ENCODE data around the gene AP1S3. TPM values are rescaled to one million over a fixed set of nuclear protein-coding genes. Genes with fewer than 3 reads are reported as not detected.
"Not testable (repeated sequence)": the region's sequence is repeated elsewhere in the genome, so short reads cannot be mapped to it uniquely, and the experiment has no call there.

The AP1S3 gene
- total and polyA plus RNA-seq, 4 donors = 4.6 to 14.2 (median 6.5) TPM

GRCh38 chr2:223877721-223878410 is 40.5 kb upstream of the AP1S3 start:
- 60 to 77% methylated on average over 6 of the region's 6 CpGs for WGBS, 2 donors
- Histone ChIP-seq H3K27me3 (ENCODE audit: control insufficient read depth in 3 of 3, insufficient read depth in 3 of 3, low read length in 2 of 3) (no peaks in the 10 kb centered on the region), H3K9me3 (ENCODE audit: control insufficient read depth in 4 of 4, insufficient read depth in 3 of 4, low read length in 3 of 4) (peaks cover 0 to 2% (median 0%) of the 10 kb centered on the region in 4 donors), H3K36me3 (ENCODE audit: control insufficient read depth in 4 of 4, insufficient read depth in 4 of 4, low read length in 4 of 4) (peaks cover 28 to 57% (median 40%) of the 10 kb centered on the region in 4 donors), H3K9ac (ENCODE audit: insufficient read depth in 1 of 2, low read length in 2 of 2) (no peak overlapping the region), H3K4me3 (no peak overlapping the region), H3K27ac (ENCODE audit: low read depth in 1 of 2, low read length in 1 of 2) (no peak overlapping the region), H3K4me1 (ENCODE audit: control insufficient read depth in 5 of 5, insufficient read depth in 5 of 5, low read length in 5 of 5) (no peaks in the 10 kb centered on the region)
- DNase-seq = peak in 2 of 3 donors; percentile 9 to 50
- TF ChIP-seq CTCF (IDR thresholded peaks at IDR 0.05; ENCODE audit: control extremely low read depth, extremely low read depth) = no peak
- no peak for ATAC-seq (ENCODE audit: insufficient read depth, low FRiP score)

GRCh38 chr2:223873672-223874071 is 36.3 kb upstream of the AP1S3 start:
- H3K27ac ChIP-seq (ENCODE audit: low read depth in 1 of 2, low read length in 1 of 2) = no peak overlapping the region
- DNase-seq = no peak
- H3K4me3 ChIP-seq = no peak overlapping the region
- peaks cover 20 to 36% (median 30%) of the 10 kb centered on the region in 4 donors for H3K36me3 ChIP-seq (ENCODE audit: control insufficient read depth in 4 of 4, insufficient read depth in 4 of 4, low read length in 4 of 4)
- 98% methylated on average over 3 of the region's 3 CpGs for WGBS, 2 donors
- peaks cover 0 to 4% (median 0%) of the 10 kb centered on the region in 4 donors for H3K9me3 ChIP-seq (ENCODE audit: control insufficient read depth in 4 of 4, insufficient read depth in 3 of 4, low read length in 3 of 4)
- no peak for TF ChIP-seq CTCF (IDR thresholded peaks at IDR 0.05; ENCODE audit: control extremely low read depth, extremely low read depth)
- H3K27me3 ChIP-seq (ENCODE audit: control insufficient read depth in 3 of 3, insufficient read depth in 3 of 3, low read length in 2 of 3) = no peaks in the 10 kb centered on the region
- no peak for ATAC-seq (ENCODE audit: insufficient read depth, low FRiP score)
- H3K9ac ChIP-seq (ENCODE audit: insufficient read depth in 1 of 2, low read length in 2 of 2) = no peak overlapping the region
- H3K4me1 ChIP-seq (ENCODE audit: control insufficient read depth in 5 of 5, insufficient read depth in 5 of 5, low read length in 5 of 5) = peaks cover 0 to 3% (median 0%) of the 10 kb centered on the region in 5 donors

- H3K9me3 ChIP-seq (ENCODE audit: control insufficient read depth in 4 of 4, insufficient read depth in 3 of 4, low read length in 3 of 4); H3K4me3 ChIP-seq; H3K9ac ChIP-seq (ENCODE audit: insufficient read depth in 1 of 2, low read length in 2 of 2); H3K4me1 ChIP-seq (ENCODE audit: control insufficient read depth in 5 of 5, insufficient read depth in 5 of 5, low read length in 5 of 5); ATAC-seq (ENCODE audit: insufficient read depth, low FRiP score); DNase-seq; H3K27ac ChIP-seq (ENCODE audit: low read depth in 1 of 2, low read length in 1 of 2); H3K27me3 ChIP-seq (ENCODE audit: control insufficient read depth in 3 of 3, insufficient read depth in 3 of 3, low read length in 2 of 3): not testable (repeated sequence)
- WGBS, 2 donors = 90 to 91% methylated on average over 2 of the region's 2 CpGs
- H3K36me3 ChIP-seq (ENCODE audit: control insufficient read depth in 4 of 4, insufficient read depth in 4 of 4, low read length in 4 of 4) = peaks cover 16 to 27% (median 21%) of the 10 kb centered on the region in 4 donors
Observed at GRCh38 chr2:223872772-223873171, 35.4 kb upstream of the AP1S3 start.

- H3K27me3 ChIP-seq (ENCODE audit: control insufficient read depth in 3 of 3, insufficient read depth in 3 of 3, low read length in 2 of 3); H3K9ac ChIP-seq (ENCODE audit: insufficient read depth in 1 of 2, low read length in 2 of 2); ATAC-seq (ENCODE audit: insufficient read depth, low FRiP score); H3K4me1 ChIP-seq (ENCODE audit: control insufficient read depth in 5 of 5, insufficient read depth in 5 of 5, low read length in 5 of 5); H3K27ac ChIP-seq (ENCODE audit: low read depth in 1 of 2, low read length in 1 of 2); DNase-seq; H3K4me3 ChIP-seq; H3K9me3 ChIP-seq (ENCODE audit: control insufficient read depth in 4 of 4, insufficient read depth in 3 of 4, low read length in 3 of 4): not testable (repeated sequence)
- H3K36me3 ChIP-seq (ENCODE audit: control insufficient read depth in 4 of 4, insufficient read depth in 4 of 4, low read length in 4 of 4) = peaks cover 8 to 21% (median 14%) of the 10 kb centered on the region in 4 donors
- 57 to 83% methylated on average over 12 of the region's 12 CpGs for WGBS, 2 donors
Observed at GRCh38 chr2:223871661-223872060, 34.3 kb upstream of the AP1S3 start.

Data from lung (tissue), 12 donors.